ENCODE measurements around the gene KCNJ18. TPM values are rescaled to one million over a fixed set of nuclear protein-coding genes. Genes with fewer than 3 reads are reported as not detected.

The KCNJ18 gene
- total RNA-seq, 1 experiment from 2014 or later, result 0.51 TPM

GRCh38 chr17:21686165-21687015 is 5.9 kb upstream of the KCNJ18 start:
- Histone ChIP-seq H3K9me2 (replicated peaks; ENCODE audit: low read length) (no peaks in the 10 kb centered on the region), H3K4me2 (ENCODE audit: low read length) (no peak overlapping the region), H2AFZ (ENCODE audit: low read length) (no peak overlapping the region), H3K4me3 (ENCODE audit: low read length) (no peak overlapping the region), H3K27ac (ENCODE audit: low read length) (no peak overlapping the region), H3K27me3 (ENCODE audit: low read length) (no peaks in the 10 kb centered on the region), H3K36me3 (ENCODE audit: low read depth, low read length) (no peaks in the 10 kb centered on the region), H3K79me2 (ENCODE audit: low read length) (no peaks in the 10 kb centered on the region), H4K20me1 (ENCODE audit: low read length) (no peaks in the 10 kb centered on the region), H3K9ac (ENCODE audit: low read length) (no peak overlapping the region), H3F3A (ENCODE audit: low read length, unreplicated experiment) (no peaks in the 10 kb centered on the region), H3K4me1 (ENCODE audit: insufficient read depth, low read length) (peaks cover 3% of the 10 kb centered on the region; the same call in 1 of the 2 replicates), H3K9me3 (ENCODE audit: low read length) (no peaks in the 10 kb centered on the region)
- ChIA-PET POLR2A (ENCODE audit: unreplicated experiment) (no interaction called here), CTCF (no interaction called here)
- TF ChIP-seq CTCF (conservative IDR thresholded peaks at IDR 0.05; ENCODE audit: low read depth, low read length), result no peak
- no peak for TF ChIP-seq EZH2 (IDR thresholded peaks at IDR 0.05; ENCODE audit: low read length, unreplicated experiment)
- TF ChIP-seq EZH2phosphoT487 (IDR thresholded peaks at IDR 0.05; ENCODE audit: borderline replicate concordance, low read length), result no peak
- no peak for ATAC-seq
- no peak for DNase-seq
- no TSS peak for BruUV-seq (replicated peaks)
- intact Hi-C loops (cut with micrococcal nuclease), result no loop called here

- H3K9me3 ChIP-seq (ENCODE audit: low read length), result no peaks in the 10 kb centered on the region
- no peak for TF ChIP-seq CTCF (conservative IDR thresholded peaks at IDR 0.05; ENCODE audit: low read depth, low read length)
- no peak for TF ChIP-seq EZH2phosphoT487 (IDR thresholded peaks at IDR 0.05; ENCODE audit: borderline replicate concordance, low read length)
- TF ChIP-seq EZH2 (IDR thresholded peaks at IDR 0.05; ENCODE audit: low read length, unreplicated experiment), result no peak
- POLR2A ChIA-PET (ENCODE audit: unreplicated experiment), result no interaction called here
- H3K4me2 ChIP-seq (ENCODE audit: low read length), result no peak overlapping the region
- H3K27ac ChIP-seq (ENCODE audit: low read length), result no peak overlapping the region
- no peak overlapping the region for H3K4me3 ChIP-seq (ENCODE audit: low read length)
- ATAC-seq, result no peak
- no peak overlapping the region for H3K9ac ChIP-seq (ENCODE audit: low read length)
- H3K36me3 ChIP-seq (ENCODE audit: low read depth, low read length), result no peaks in the 10 kb centered on the region
- CTCF ChIA-PET, result no interaction called here
- no peaks in the 10 kb centered on the region for H3K9me2 ChIP-seq (replicated peaks; ENCODE audit: low read length)
- no peak overlapping the region for H2AFZ ChIP-seq (ENCODE audit: low read length)
- no peaks in the 10 kb centered on the region for H3K27me3 ChIP-seq (ENCODE audit: low read length)
- DNase-seq, result no peak
- H4K20me1 ChIP-seq (ENCODE audit: low read length), result no peaks in the 10 kb centered on the region
- no peaks in the 10 kb centered on the region for H3K79me2 ChIP-seq (ENCODE audit: low read length)
- intact Hi-C loops (cut with micrococcal nuclease), result no loop called here
- H3K4me1 ChIP-seq (ENCODE audit: insufficient read depth, low read length), result peaks cover 3% of the 10 kb centered on the region; the same call in 1 of the 2 replicates
- H3F3A ChIP-seq (ENCODE audit: low read length, unreplicated experiment), result no peaks in the 10 kb centered on the region
- no TSS peak for BruUV-seq (replicated peaks)
These were observed 5.0 kb upstream of the KCNJ18 start for GRCh38 chr17:21687136-21687953.
